Choroid plexus epithelial cell (primary cell): ENCODE data around the gene NTRK3.

Experiments
- DNase-seq: peaks from one replicate; pipeline ENCODE4 v3.0.0-alpha.2; 2010; ENCODE audit warnings: low read depth
- H3K4me3 ChIP-seq: 2 replicates; pipeline ENCODE4 v1.5.1; 2011; ENCODE audit warnings: low read depth, mild to moderate bottlenecking, control low read depth, low read length, moderate library complexity
- CTCF ChIP-seq: conservative IDR thresholded peaks from 2 replicates; pipeline ENCODE4 v1.5.1; 2011; ENCODE audit warnings: low read depth, mild to moderate bottlenecking, control low read depth, inconsistent platforms, low read length, moderate library complexity

The NTRK3 gene

GRCh38 chr15:88061452-88061851 is 195.1 kb downstream of the NTRK3 start:
- no peak for TF ChIP-seq CTCF
- H3K4me3 ChIP-seq = no peak overlapping the region
- no peak for DNase-seq

- DNase-seq = no peak
- H3K4me3 ChIP-seq = no peak overlapping the region
- no peak for TF ChIP-seq CTCF
These were observed 196.2 kb downstream of the NTRK3 start for GRCh38 chr15:88060383-88060782.

- DNase-seq = no peak
- no peak for TF ChIP-seq CTCF
- no peak overlapping the region for H3K4me3 ChIP-seq
These were observed 198.7 kb downstream of the NTRK3 start for GRCh38 chr15:88057836-88058235.

GRCh38 chr15:88049506-88049905 is 207.0 kb downstream of the NTRK3 start:
- DNase-seq = no peak
- no peak overlapping the region for H3K4me3 ChIP-seq
- TF ChIP-seq CTCF = no peak

- DNase-seq = no peak
- no peak for TF ChIP-seq CTCF
- H3K4me3 ChIP-seq = no peak overlapping the region
These were observed 207.8 kb downstream of the NTRK3 start for GRCh38 chr15:88048755-88049154.

GRCh38 chr15:88048237-88048636 is 208.3 kb downstream of the NTRK3 start:
- no peak for DNase-seq
- no peak for TF ChIP-seq CTCF
- no peak overlapping the region for H3K4me3 ChIP-seq

GRCh38 chr15:88046576-88047129 is 209.9 kb downstream of the NTRK3 start:
- TF ChIP-seq CTCF = no peak
- no peak for DNase-seq
- H3K4me3 ChIP-seq = no peak overlapping the region
